Camera-type eye (tissue), 1 donor: ENCODE measurements around the gene ZNF197. TPM values are rescaled to one million over a fixed set of nuclear protein-coding genes. Genes with fewer than 3 reads are reported as not detected.

Experiments
- total RNA-seq: library from RNA; depleted of rRNA; stranded (reverse); fragments of >200 nt; gene quantifications from one replicate; pipeline ENCODE4 v1.2.3, GENCODE V29; 2014

ZNF197 gene
- total RNA-seq: 59.5 TPM

GRCh38 chr3:44624749-44625480 lies at the start of gene ZNF197:
ZNF197 (plus strand) TSS chr3:44625036; CDS start chr3:44629155, 4,119 bp downstream.

GRCh38 chr3:44584646-44585501 lies 40.0 kb upstream of the ZNF197 start, which contains the start of gene ZNF660:
ZNF660 (plus strand) TSS chr3:44584964; CDS start chr3:44594194, 9,230 bp downstream.

GRCh38 chr3:44648564-44649229 lies 23.9 kb downstream of the ZNF197 start, which contains the start of gene ZNF35:
ZNF35 (plus strand) TSS chr3:44648732; CDS start chr3:44651068, 2,336 bp downstream.

Other genes starting within 250 kb of the ZNF197 start
- gene ZNF445, start 147.4 kb upstream of the ZNF197 start, total RNA-seq: 36.9 TPM
- gene ZKSCAN7, start 69.8 kb upstream of the ZNF197 start, total RNA-seq: 29.9 TPM
- gene ZNF660, start 40.1 kb upstream of the ZNF197 start, total RNA-seq: 21.2 TPM
- gene ZNF35, start 23.7 kb downstream of the ZNF197 start, total RNA-seq: 24.7 TPM
- gene ZNF502, start 87.6 kb downstream of the ZNF197 start, total RNA-seq: 22.1 TPM
- 14.0 TPM for gene ZNF501, start 104.6 kb downstream of the ZNF197 start, total RNA-seq
- 36.4 TPM for gene KIAA1143, start 136.6 kb downstream of the ZNF197 start, total RNA-seq
- 10.6 TPM for gene KIF15, start 136.8 kb downstream of the ZNF197 start, total RNA-seq
- gene TMEM42, start 236.9 kb downstream of the ZNF197 start, total RNA-seq: 12.8 TPM
- gene TGM4, start 249.6 kb downstream of the ZNF197 start, total RNA-seq: not detected